Measurements from ENCODE around the gene RNF148. TPM values are rescaled to one million over a fixed set of nuclear protein-coding genes. Genes with fewer than 3 reads are reported as not detected.
"Not testable (repeated sequence)": the region's sequence is repeated elsewhere in the genome, so short reads cannot be mapped to it uniquely, and the experiment has no call there.

The RNF148 gene
- polyA plus RNA-seq, 12 donors, result 0.21 TPM; not detected in 11

DNA sequence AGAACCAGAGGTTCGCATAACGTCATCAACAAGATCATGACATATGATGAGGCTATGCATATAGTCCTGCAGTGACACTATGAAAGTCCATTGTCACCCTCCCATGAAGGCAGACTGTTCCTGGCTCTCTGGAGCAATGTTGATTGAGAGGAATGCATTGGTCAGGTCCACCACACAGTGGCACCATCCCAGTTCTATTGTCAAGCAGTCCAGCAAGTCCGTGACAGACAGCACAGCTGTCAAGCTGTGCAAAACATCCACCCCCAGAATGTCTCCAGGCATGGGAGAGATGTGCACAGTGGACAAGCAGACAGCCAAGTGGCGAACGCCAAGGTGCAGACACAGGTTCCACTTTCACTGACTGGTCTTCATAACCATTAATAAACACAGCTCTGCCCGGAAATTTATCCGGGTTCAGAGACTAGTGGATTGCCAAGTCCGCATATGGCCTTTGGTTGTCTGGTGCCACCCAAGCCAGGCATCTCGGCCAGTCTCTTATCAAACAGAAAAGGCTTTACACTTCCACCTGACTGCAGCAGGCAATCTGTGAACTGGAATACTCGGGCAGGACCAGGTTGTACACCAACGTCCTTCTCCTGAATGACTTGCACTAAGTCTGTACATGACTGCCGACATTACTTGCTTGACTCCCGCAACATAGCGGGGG, 11.0 kb downstream of the RNF148 start:
- no peak for DNase-seq

DNA sequence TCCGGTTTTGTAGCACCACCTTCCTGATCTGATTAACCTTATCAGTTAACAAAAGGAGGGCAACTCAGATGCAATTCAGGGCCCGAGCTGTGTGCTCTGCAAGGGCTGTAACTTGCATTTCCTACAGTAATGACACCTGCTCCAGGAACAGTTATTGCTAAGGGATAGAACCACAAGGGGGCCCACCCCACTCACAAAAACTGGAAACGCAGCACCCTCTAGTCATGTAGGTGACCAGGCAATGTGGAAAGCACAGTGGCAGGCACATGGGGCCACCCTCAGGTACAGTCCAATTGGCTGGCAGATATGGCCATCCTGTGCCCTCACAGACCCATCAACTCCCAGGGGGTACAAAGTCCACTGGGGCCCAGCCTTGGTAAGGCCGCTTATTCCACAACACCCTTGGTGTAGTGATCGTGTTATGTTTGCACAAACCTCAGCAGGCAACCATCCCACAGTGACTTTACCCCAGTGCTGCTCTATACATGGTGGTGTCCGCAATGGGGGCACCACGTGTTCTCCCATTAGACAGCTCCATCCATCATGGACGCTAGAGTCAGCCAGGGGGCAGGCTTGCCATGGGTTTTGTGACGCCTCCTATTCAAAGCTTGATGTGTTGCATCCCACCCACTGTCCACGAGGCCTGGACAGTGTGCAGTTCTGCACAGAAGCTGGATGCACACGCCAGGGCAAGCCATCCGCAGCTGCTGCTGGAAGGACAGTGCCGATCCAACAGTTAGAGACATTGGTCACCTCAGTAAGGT, 13.2 kb downstream of the RNF148 start:
- DNase-seq, result no peak

DNA sequence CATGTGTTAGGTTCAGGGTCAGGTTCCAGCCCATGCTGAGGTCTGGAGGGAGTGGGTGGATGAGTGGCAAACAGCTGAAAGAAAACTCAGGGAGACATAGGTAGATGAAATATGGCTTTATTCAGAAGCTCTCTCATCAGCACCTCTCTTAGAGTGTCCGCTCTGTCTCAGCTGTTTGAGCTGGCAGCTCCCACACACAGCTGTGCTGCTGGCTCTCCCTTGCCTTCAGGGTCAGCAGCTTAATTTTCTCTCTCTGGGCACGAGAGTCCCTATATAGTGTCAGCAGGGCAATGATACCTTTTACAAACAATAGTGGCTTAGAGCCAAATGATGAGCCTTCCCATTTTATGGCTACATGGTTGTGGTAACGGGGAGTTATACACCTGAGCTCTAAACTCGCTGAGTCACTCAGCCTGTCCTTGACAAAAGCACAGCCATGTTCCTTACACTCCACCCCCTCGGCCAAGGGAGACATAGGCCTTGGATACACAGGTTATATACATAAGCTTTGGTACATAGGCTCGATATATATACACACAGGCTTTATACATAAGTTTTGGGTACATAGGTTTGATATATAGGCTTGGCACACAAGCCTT, 14.2 kb downstream of the RNF148 start:
- DNase-seq, result peak; percentile 8

DNA sequence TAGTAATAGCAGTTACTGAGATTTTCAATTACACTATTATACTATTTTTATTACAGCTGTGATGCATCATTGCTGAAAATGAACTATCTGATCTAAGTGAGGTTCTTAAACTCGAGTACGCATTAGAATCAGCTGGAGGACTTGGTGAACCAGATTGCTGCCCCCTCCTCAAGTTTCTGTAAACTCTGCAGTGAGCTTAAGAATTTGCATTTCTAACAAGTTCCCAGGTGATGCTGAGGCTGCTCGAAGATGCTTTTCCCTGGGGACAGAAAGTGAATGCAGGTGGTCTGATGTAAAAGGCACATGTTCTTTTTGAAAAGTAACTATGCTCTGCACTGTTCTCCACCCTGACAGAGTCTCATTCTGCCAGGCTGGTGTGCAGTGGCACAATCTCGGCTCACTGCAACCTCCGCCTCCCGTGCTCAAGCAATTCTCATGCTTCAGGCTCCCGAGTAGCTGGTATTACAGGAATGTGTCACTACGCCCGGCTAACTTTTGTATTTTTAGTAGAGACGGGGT, 16.3 kb downstream of the RNF148 start:
- DNase-seq, result no peak

DNA sequence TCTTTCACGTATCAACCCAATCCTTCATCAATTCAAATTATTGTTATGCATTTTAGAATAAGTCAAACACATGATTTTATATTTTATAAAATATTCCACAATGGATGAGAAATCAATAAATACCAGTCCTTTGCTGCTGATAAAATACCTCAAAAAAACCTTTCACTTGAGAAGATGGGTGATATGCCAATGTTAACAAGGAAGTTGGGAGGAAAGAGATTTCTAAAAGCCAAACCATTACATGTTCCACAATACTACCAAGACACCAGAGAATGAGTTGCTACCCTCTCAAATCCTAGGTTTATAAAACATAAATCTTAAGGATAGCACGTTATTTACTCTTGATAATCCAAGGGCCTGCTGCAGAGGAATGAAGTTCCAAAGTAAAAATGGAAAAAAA, 18.2 kb downstream of the RNF148 start:
- no peak for DNase-seq

DNA sequence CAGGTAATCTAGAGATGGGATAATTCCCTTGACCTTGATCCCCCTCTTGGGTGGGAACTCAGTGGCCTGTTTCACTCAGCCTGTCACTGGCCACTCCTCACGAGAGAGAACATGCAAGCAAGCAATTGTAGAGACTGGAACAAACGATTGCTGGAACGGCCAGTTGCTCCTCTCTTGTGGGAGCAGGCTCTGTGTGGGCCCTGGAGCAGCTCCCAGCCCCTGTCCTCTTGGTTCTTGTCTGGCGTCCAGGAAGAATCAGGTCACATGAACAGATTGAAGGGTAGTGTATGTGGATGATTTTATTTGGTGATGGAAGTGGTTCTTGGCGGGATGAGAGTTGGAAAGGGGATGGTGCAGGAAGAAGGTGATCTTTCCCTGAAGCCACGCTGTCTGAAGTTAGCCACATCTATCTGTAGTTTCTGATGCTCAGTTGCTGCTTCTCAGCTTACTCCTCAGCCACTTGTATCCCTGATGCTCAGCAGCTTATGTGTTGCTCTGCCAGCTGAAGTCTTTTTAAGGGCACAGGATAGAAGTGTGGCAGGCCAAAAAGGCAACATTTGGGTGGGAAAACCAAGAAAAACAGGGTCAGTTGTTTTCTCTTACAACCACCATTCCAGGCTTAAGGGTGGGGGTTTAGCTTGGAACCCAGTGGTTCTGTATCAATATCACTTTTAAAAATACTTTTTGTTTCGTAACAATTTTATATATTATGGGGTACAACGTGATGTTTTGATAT, 19.7 kb downstream of the RNF148 start:
- DNase-seq, result no peak

DNA sequence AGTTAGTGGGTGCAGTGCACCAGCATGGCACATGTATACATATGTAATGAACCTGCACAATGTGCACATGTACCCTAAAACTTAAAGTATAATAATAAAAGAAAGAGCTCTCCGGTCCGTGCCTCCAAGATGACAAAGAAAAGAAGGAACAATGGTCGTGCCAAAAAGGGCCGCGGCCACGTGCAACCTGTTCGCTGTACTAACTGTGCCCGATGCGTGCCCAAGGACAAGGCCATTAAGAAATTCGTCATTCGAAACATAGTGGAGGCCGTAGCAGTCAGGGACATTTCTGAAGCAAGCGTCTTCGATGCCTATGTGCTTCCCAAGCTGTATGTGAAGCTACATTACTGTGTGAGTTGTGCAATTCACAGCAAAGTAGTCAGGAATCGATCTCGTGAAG, 21.5 kb downstream of the RNF148 start:
- DNase-seq, result not testable (repeated sequence)

DNA sequence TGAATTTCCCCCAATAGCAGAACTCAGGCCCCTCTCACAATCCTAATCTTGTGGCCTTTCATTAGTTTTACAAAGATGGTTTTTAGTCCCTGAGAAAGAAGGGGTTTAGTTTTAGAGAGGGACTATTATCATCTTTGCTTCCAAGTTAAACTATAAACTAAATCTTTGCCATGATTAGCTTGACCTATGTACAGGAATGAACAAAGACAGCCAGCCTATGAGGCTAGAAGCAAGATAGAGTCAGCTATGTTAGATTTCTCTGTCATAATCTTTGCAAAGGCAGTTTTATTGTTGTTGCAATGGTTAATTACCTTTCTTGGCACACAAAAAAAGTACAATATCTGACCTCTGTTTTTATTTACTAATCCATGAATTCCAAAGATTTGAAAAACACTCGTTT, 22.9 kb downstream of the RNF148 start:
- no peak for DNase-seq

DNA sequence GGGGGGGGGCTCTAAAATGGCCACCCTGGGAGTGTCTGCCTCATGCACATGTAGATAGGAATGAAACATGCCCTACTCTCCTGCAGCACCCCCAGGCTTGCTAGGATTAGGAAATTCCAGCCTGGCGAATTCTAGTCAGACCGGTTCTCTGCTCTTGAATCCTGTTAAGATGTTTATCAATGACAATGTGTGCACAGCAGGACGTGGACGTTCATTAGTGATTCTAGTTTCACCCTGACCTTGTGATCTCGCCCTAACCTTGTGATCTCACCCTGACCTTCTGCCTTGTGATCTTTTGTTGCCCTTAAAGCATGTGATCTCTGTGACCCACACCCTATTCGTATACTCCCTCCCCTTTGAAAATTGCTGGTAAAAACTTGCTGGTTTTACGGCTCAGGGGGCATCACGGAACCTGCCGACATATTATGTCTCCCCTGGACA, 23.4 kb downstream of the RNF148 start:
- DNase-seq, result not testable (repeated sequence)

DNA sequence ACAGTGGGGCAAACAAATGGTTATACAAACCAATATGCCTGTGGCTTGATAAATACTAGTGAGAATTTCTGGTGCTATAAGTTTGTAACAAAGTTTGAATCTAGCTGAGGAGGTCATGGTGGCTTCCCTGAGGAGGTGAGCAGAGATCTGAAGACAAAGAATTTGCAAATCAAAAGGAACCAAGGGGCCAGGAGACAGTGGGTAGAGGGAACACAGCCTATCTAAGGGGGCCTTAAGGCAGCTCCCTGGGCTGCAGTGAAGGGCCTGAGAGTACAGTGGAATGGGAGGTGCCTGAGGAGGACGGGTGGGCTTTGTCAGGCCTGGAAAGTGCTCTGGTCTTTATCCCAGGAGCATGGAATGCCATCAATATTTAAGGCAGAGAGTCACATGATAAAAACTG, 25.6 kb downstream of the RNF148 start:
- no peak for DNase-seq

DNA sequence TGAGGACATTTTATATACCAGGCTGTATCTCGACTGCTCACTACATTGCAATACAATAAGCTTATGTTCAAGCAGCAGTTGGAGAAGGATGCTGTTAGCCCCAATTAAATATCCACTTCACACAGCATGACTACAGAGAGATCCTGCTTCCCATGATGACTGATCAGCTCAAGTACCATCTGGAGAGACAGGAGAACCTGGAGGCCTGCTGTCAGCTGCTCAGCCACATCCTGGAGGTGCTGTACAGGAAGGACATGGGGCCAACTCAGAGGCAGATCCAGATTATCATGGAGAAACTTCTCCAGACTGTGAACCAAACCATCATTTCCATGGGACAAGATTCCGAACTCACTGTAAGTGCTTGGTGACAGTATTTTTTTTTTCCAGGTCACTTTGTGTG, 26.3 kb downstream of the RNF148 start:
- DNase-seq, result no peak

DNA sequence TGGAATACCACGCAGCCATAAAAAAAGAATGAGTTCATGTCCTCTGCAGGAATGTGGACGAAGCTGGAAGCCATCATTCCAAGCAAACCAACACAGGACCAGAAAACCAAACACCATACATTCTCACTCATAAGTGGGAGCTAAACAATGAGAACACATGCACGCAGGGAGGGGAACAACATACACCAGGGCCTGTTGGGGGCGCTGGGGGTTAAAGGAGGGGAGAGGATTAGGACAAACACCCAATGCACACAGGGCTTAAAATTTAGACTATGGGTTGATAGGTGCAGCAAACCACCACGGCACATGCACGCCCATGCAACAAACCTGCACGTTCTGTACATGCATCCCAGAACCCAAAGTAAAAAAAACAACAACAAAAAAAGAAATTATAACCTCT, 27.1 kb downstream of the RNF148 start:
- no peak for DNase-seq

DNA sequence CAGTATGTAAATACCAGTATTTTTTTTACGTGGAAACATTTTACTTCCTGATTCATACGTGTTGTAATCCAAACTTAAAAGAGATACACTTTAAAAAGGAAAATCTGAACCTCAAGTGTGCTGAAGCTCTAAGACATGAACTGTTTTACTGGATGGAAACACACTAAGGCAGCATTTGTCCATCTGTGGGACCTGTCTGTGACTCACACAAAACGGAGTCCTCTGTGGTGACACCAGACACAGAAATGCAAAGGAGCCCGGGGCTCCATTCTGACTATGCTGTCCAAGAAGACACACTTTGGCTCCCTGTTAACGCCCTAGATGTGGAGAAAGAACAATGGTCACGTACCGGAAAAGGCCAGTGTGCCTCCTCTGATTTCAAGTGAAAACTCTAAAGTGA, 27.7 kb downstream of the RNF148 start:
- DNase-seq, result peak; percentile 6

DNA sequence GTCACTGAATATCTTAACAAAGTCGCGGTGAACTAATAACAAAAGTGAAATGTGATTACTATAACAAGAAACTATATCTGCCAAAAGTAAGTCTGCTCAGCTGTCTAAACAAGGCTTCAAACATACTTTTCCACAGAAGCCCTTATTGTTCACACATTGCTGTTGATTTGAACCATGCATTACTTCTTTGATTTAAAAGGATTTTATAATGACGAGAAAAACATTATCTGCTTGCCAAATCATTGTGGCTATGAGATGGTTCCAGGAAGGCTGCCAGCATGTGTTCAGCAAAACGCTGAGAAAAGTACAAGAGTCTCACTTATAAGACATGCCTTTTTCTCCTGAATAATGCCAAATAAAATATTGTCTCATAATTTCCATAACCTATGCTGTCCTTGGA, 28.2 kb downstream of the RNF148 start:
- DNase-seq, result peak; percentile 57

DNA sequence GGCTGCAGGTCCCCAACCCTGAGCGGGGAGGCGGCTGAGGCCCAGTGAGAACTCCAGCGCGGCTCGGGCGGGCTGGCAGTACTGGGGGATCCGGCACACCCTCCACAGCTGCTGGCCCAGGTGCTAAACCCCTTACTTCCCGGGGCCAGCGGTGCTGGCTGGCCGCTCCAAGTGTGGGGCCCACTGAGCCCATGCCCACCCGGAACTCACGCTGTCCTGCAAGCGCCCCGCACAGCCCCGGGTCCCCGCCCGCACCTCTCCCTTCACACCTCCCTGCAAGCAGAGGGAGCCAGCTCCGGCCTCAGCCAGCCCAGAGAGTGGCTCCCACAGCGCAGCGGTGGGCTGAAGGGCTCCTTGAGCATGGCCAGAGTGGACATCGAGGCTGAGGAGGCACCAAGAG, 28.8 kb downstream of the RNF148 start:
- no peak for DNase-seq

DNA sequence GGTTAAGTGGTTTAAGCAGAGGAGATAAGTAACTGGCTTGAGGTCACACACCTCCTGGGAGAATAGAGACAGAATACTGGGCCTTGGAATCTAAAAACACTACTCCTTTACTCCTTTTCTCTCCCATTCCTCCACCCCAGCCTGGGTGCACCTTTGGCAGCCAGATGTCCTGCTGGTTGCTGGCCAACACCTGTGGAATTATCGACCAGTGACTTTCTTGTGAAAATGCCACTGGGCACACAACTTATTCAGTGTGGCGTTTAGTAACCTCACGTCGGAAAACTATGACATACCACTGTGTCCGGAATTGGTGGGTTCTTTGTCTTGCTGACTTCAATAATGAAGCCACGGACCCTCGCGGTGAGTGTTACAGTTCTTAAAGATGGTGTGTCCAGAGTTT, 30.2 kb downstream of the RNF148 start:
- DNase-seq, result no peak

DNA sequence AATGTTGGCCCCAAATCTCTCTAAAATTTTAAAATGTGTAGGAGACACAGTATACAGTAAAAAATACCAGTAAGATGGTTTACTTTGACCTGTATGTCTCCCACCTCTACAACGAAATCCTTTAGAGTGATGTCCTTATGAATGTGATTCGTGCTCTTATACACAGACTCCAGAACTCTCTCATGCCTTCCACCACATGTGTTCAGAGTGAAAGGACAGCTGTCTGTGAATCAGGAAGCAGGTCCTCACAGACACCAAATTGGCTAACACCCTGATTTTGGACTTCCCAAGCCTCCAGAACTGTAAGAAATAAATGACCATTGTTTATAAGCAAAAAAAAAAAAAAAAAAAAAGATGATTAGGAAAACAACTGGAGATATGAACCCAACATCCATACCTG, 39.0 kb downstream of the RNF148 start:
- no peak for DNase-seq

DNA sequence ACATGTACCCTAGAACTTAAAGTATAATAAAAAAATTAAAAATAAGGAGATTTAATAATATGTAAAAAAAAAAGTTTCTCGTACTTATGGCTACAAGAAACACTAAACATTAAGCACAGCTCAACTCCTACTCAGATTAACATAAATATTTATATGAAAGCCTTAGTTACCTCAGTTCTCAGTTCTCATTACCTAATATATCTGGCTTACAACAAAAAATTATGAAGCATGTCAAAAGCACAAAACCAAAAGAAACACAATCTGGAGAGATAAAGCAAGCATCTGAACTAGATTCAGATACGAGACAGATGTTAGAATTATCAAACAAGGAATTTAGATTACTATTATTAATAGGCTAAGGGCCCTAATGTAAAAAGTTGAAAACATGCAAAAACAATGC, 43.9 kb downstream of the RNF148 start:
- no peak for DNase-seq

DNA sequence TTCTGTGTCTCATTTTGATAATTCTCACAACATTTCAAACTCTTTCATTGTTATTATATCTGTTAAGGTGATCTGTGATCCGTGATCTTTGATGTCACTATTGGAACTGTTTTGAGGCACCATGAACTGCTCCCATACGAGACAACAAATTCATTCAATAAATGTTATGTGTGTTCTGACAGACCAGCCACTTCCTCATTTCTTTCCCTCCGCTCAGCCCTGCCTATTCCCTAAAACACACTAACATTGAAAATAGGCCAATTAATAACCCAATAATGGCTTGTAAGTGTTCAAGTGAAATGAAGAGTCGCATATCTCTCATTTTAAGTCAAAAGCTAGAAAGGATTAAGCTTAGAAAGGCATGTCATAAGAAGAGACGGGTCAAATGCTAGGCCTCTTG, 49.0 kb downstream of the RNF148 start:
- DNase-seq, result no peak

DNA sequence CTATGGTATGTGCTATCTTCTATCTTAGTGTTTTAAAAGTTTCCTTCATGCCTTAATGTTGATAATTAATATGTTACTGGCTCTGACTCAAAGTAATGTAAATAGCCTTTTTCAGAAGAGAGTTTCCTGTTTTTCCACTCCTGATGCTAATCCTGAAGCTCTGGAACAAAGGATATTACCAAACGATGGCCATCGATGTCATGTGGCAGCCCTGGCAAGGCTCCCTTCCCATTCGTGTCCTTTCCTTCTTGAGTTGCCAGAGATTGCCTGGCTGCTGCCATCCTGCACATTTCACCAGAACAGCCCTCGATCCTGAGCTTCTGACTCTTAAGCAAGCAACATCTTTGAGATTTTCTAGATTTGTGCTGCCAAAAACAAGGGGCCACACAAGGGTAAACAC, 49.8 kb downstream of the RNF148 start:
- DNase-seq, result no peak
